Transverse colon (tissue), 4 donors: Measurements from ENCODE around the gene SMPD2.

Experiments
- CTCF ChIP-seq, 5 experiments: fragments of 200-600 bp in 3 of 5; fragments of 450-650 bp in 2 of 5; sonication (generic) in 3 of 5; IDR thresholded peaks; 1 replicate in 2 of 5; 2 replicates in 3 of 5; pipeline ENCODE4 v1.5.1; 2016 to 2017; ENCODE audit warnings: antibody characterized with exemption in 5 of 5, inconsistent platforms in 3 of 5, mild to moderate bottlenecking in 2 of 5, moderate library complexity in 1 of 5
- EP300 ChIP-seq: sonication (generic); formaldehyde crosslinking; IDR thresholded peaks from one replicate; pipeline ENCODE4 v1.6.1; 2017; ENCODE audit warnings: antibody characterized with exemption, low read depth
- POLR2A ChIP-seq: fragments of 450-650 bp; IDR thresholded peaks from one replicate; pipeline ENCODE4 v1.6.1; 2016; ENCODE audit warnings: antibody characterized with exemption, mild to moderate bottlenecking, moderate library complexity
- POLR2AphosphoS5 ChIP-seq, 3 donors: sonication (generic); formaldehyde crosslinking; IDR thresholded peaks; one replicate each; pipeline ENCODE4 v1.6.1; 2016; ENCODE audit warnings: antibody characterized with exemption in 3 of 3

GRCh38 chr6:109461733-109462526 lies 21.4 kb downstream of the SMPD2 start:
- no peak for TF ChIP-seq POLR2AphosphoS5 (IDR thresholded peaks at IDR 0.05)
- TF ChIP-seq CTCF (IDR thresholded peaks at IDR 0.05): no peak
- no peak for TF ChIP-seq EP300
- no peak for TF ChIP-seq POLR2A
